Endothelial cell of hepatic sinusoid (primary cell): Measurements from ENCODE around the gene HILPDA.
"Not testable (repeated sequence)": the region's sequence is repeated elsewhere in the genome, so short reads cannot be mapped to it uniquely, and the experiment has no call there.

Experiments used
- in situ Hi-C: cut with HindIII; loops from 2 replicates; pipeline ENCODE4 v1.10.0; 2017; ENCODE audit warnings: low sequenced_read_pairs

HILPDA gene

DNA sequence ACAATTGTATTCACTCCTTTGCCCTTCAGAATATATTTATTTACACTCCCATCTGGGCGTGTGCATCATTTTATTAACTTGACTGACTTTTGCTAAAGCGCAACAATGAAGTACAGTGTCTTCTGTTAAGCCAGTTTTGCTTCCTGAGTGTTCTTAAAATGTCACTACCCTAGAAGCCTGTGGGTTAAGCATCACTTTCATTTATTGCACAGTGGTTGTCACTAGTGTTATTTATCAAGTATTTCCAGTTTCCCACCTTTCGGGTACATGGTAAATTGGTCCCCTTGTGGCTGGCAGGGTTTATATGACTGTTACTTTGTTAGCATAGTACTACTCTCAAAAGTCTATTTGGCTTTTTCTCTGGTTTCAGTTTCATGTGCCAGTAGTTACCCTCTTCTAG is 3.3 kb downstream of the HILPDA start:
- in situ Hi-C loops = no loop called here

DNA sequence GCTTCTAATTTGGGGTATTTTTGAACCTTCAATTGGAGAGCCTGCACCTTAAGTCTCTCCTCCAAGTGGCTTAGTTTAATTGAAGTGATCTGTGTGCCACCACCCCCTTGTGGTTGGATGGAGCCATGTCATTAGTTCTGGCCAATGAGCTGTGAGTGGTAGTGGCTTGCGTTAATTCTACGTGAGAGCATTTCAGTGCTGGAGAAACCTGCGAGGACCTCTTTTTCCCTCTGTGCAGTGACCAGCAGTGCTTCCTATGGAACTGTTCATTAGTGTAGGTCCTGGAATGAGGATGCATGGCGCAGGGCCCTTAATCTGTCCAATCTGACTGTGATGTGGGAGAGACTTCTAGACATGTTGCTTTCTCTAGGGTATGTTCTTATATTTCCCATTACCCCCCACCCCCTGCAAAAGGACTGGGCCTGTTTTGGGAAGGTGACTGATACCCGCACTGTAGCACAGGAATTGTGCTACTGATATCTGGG is 3.8 kb downstream of the HILPDA start:
- in situ Hi-C loops = no loop called here

DNA sequence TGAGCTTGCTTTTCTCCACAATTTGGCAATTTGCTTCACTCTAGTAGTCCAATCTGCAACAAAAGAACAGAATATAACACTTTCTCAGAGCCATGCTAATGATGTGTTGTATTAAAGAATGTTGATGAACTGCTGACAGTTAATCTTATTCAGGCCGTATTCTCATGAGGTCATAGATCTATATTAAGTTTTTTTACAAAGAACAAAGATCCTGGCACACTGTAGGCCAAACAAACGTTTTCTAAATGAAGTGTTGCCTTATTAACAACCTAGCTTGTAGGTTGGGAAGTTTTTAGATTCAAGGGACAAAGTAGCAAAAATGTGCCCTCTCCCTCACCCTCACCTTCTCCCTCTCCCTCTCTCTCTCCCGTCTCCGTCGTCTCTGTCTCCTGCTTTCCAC is 6.8 kb downstream of the HILPDA start:
- in situ Hi-C loops = loop anchor here (5.0 to 10.0 kb wide), 2 partner anchors 48 to 115 kb away; no protein-coding TSS in a partner anchor

DNA sequence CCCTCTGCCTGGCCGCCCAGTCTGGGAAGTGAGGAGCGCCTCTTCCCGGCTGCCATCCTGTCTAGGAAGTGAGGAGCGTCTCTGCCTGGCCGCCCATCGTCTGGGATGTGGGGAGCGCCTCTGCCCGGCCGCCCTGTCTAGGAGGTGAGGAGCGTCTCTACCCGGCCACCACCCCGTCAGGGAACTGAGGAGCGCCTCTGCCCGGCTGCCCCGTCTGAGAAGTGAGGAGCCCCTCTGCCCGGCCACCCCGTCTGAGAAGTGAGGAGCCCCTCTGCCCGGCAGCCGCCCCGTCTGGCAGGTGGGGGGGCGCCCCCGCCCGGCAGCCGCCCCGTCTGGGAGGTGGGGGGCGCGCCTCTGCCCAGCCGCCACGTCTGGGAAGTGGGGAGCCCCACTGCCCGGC is 7.7 kb downstream of the HILPDA start:
- in situ Hi-C loops = loop anchor here (5.0 to 10.0 kb wide), 2 partner anchors 49 to 116 kb away; no protein-coding TSS in a partner anchor

DNA sequence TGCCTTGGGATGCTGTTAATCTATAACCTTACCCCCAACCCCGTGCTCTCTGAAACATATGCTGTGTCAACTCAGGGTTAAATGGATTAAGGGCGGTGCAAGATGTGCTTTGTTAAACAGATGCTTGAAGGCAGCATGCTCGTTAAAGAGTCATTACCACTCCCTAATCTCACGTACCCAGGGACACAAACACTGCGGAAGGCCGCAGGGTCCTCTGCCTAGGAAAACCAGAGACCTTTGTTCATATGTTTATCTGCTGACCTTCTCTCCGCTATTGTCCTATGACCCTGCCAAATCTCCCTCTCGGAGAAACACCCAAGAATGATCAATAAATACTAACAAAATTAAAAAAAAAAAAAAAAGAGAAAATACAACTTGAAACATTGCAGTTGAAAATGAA is 8.3 kb downstream of the HILPDA start:
- in situ Hi-C loops = loop anchor here (5.0 to 10.0 kb wide), 2 partner anchors 49 to 117 kb away; no protein-coding TSS in a partner anchor

DNA sequence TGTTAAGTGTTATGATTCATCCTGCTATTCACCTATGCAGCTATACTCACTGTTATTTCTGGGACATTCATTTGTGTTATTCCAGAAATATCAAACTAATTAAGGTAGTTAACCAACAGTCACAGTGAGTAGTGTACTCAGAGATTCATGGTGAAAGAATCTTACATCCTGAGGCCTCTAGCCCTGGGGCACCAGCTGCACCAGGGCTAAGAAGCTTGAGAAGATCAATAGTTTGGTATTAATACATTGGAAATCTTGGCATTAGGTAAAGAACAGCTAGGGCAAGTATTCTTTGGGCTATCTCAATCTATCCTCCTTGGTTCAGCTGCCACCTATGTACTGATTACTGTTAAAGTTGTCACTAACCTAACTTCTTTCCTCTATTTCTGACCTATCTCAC is 11.2 kb downstream of the HILPDA start:
- in situ Hi-C loops = loop anchor here (10.0 kb wide), 1 partner anchor 52 kb away; no protein-coding TSS in a partner anchor

DNA sequence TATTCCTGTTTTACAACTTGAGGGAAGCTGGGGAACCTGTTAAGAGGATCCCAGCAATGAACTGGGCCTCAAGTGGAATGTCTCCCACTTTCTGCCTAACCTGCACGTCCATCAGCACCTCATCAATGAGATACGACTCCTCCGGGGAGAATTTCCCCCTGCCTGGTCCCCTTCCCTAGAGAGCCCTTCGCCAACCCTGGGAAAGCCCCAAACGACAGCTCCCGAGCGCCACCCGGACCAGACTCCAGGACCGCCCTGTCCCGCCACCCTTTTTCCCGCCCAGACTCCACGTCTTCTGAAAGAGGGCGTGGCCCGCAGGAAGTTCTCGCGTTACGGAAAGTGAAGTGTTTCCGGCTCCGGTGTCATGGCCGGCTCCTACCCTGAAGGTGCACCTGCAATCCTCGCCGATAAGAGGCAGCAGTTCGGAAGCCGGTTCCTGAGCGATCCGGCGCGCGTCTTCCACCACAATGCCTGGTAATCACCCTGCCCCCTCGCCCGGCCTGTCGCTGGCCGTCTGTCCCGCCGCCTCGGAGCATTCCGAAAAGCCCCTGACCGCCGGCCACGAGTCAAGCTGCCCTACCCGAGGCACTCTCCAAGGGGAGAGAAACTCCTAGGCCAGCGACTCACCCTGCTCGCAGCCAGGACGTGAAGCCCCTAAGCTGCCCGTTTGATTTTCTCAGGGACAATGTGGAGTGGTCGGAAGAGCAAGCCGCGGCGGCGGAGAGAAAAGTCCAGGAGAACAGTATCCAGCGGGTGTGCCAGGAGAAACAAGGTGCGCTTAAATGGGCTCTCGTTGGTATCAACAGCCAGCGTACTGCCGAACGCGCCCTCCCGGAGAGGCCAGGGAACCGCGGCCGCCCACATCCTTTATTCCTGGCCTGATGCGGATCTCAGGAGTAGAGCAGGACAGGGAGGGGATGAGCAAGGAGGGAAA is 21.0 kb downstream of the HILPDA start, which contains the start of gene METTL2B:
Gene METTL2B (plus strand): TSS at position 347 of the 934 bp plus-strand sequence. CDS start 18 bp downstream, at position 365.
- in situ Hi-C loops = not testable (repeated sequence)

DNA sequence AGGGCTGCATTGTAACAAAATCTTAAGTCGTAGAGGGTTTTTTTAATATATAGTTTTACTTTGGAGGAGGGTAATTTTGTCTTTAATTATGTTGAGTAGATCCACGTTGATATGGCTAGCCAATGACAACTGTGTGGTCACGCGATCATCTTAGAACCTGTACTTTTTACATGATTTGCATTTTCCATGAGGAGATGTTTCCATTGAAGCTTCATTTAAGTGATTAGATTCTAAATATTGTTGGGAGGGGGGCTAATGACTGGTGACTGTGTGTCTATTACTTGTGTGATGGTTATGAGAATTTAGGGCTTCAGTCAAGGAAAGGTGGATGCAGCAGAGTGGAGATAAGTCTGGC is 21.6 kb downstream of the HILPDA start:
- in situ Hi-C loops = not testable (repeated sequence)

DNA sequence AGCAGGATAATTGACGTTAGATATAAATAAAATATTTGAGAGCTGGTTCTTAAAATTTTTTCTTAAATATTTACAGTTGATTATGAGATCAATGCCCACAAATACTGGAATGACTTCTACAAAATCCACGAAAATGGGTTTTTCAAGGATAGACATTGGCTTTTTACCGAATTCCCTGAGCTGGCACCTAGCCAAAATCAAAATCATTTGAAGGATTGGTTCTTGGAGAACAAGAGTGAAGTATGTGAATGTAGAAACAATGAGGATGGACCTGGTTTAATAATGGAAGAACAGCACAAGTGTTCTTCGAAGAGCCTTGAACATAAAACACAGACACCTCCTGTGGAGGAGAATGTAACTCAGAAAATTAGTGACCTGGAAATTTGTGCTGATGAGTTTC is 23.4 kb downstream of the HILPDA start:
- in situ Hi-C loops = not testable (repeated sequence)

DNA sequence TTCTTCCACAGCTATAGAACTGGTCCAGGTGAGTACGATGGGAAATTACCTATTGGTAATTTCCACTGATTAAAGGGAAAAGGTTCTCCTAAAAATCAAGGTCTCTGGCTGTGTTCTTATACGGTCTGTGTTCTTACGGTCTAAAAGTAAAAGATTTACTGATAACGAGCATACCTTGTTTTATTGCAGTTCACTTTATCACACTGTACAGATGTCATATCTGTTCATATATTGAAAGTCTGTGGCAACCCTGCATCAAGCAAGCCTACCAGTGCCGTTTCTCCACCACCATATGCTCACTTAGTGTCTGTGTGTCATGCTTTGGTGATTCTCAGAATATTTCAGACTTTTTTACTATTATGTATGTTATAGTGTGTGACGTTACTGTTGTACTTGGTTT is 32.5 kb downstream of the HILPDA start:
- in situ Hi-C loops = not testable (repeated sequence)

DNA sequence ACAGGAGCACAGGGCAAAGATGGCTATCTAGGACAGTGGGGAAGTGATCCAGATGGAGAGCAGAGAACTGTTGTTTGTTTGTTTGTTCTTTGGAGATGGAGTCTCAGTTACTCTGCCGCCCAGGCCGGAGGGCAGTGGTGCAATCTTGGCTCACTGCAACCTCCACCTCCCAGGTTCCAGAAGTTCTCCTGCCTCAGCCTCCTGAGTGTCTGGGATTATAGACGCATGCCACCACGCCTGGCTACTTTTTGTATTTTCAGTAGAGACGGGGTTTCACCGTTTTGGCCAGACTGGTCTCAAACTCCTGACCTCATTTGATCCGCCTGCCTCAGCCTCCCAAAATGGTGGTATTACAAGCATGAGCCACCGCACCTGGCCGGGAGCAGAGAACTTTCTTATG is 41.7 kb downstream of the HILPDA start:
- in situ Hi-C loops = no loop called here

DNA sequence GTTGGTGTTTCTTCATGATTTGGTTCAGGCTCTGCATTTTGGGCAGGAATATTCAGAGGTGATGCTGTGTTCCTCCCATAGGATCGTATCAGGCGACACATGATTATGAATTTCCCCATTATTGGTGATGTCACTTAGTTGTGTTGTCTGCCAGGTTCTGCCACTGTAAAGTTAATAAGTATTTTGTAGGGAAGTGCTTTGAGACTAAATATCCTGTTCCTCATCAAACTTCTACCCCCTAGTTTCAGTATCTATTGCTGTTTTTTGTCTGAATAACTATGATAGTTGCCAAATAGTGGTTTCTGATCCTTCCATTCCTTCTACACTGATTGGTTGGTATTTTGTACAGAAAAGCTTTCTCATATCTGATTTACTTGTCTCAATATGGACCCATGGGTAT is 49.7 kb downstream of the HILPDA start:
- in situ Hi-C loops = not testable (repeated sequence)

DNA sequence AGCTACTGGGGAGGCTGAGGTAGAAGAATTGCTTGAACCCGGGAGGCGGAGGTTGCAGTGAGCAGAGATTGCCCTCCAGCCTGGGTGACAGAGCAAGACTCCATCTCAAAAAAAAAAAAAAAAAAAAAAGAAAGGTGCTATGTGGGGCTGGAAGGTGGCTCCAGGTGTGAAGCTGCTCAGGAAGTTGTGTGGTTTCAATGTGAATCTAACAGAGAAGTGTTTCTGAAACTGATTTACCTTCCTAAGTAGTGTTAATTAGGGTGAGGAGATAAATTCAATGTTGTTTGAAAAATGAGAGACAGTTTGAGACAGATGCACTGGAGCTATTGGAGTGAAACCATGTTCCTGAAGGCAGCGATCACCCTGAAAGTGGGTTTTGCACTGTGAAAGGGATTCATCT is 51.1 kb downstream of the HILPDA start:
- in situ Hi-C loops = not testable (repeated sequence)

DNA sequence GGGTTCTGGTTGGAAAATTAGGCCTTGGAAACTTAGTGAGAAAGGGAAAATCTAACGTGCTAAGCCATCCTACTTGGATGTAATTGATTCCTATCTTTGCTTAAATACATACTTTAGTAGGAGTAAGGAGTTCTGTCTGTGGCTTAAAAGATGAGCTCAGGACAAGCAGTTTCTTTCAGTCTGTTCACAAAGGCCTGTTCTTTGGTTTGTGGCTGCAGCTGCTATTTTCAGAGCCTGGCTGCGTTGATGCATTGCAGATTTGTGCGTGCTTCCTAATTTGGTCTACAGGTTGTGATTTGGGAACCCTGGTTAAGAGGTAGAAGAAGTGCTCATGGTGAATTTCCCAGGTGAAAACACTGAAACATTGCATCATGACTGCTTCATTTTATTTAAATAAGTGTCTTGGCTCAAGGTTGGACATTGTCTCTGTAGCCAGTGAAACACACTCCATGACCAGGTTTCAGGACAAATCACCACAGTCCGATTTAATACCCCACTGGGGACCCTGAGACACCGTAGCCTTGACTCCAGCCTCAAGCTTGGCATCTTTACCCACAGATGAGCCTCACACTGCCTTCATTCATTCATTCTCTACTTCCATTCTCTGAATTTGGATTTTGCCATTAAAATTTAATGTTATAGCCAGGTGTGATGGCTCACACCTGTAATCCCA is 51.8 kb downstream of the HILPDA start:
- in situ Hi-C loops = not testable (repeated sequence)
